ENCODE data around the gene CELF2.

Gene CELF2

GRCh38 chr10:11335881-11336430, 318.3 kb downstream of the CELF2 start:
- Histone ChIP-seq H3K27ac (ENCODE audit: low read depth, low read length) (no peak overlapping the region), H2BK120ac (ENCODE audit: insufficient read depth, low read length, poor library complexity) (peak overlapping the region; percentile 9), H3K9ac (ENCODE audit: low read length) (no peak overlapping the region), H2BK5ac (ENCODE audit: low read depth, low read length, poor library complexity) (peak overlapping the region; percentile 15), H3K4me3 (ENCODE audit: low read depth, low read length) (no peak overlapping the region), H3K18ac (ENCODE audit: low read length) (peak overlapping the region; percentile 24), H3K4me1 (ENCODE audit: control insufficient read depth in 1 of 2, insufficient read depth in 2 of 2, low read length in 2 of 2) (peaks cover 20 to 31% of the 10 kb centered on the region in 2 experiments), H3K14ac (ENCODE audit: low read length) (peak overlapping the region; percentile 37), H2AFZ (ENCODE audit: insufficient read depth, low read length, poor library complexity) (no peak overlapping the region), H3K9me3 (ENCODE audit: insufficient read depth, low read depth, low read length) (peaks cover 4% of the 10 kb centered on the region), H4K8ac (ENCODE audit: low read depth, low read length) (no peak overlapping the region), H3K79me2 (ENCODE audit: control insufficient read depth, insufficient read depth, low read length, poor library complexity) (peaks cover 2% of the 10 kb centered on the region), H2BK12ac (ENCODE audit: low read length) (peak overlapping the region; percentile 74), H4K12ac (ENCODE audit: low read depth, low read length) (no peak overlapping the region), H3K27me3 (ENCODE audit: insufficient read depth, low read length) (no peaks in the 10 kb centered on the region), H3K79me1 (ENCODE audit: low read length) (peaks cover 7% of the 10 kb centered on the region), H3K36me3 (ENCODE audit: control insufficient read depth in 1 of 2, insufficient read depth in 2 of 2, low read length in 2 of 2) (no peaks in the 10 kb centered on the region), H3K4me2 (ENCODE audit: low read length) (no peak overlapping the region), H3K4ac (ENCODE audit: low read depth, low read length) (peak overlapping the region; percentile 5), H3K23ac (ENCODE audit: low read length) (no peak overlapping the region), H4K91ac (ENCODE audit: low read depth, low read length) (peak overlapping the region; percentile 75), H2AK5ac (ENCODE audit: low read length) (peak overlapping the region; percentile 38)
- DNase-seq = no peak
- no CpG with 5 or more reads among the region's 12 CpGs for WGBS (ENCODE audit: extremely low coverage, insufficient coverage, insufficient read length)

GRCh38 chr10:11336722-11337162, 319.1 kb downstream of the CELF2 start:
- peaks cover 7% of the 10 kb centered on the region for H3K79me1 ChIP-seq (ENCODE audit: low read length)
- H3K27ac ChIP-seq (ENCODE audit: low read depth, low read length) = peak overlapping the region; percentile 78
- peak overlapping the region; percentile 17 for H4K8ac ChIP-seq (ENCODE audit: low read depth, low read length)
- no peak overlapping the region for H3K14ac ChIP-seq (ENCODE audit: low read length)
- H3K79me2 ChIP-seq (ENCODE audit: control insufficient read depth, insufficient read depth, low read length, poor library complexity) = peaks cover 2% of the 10 kb centered on the region
- no peak overlapping the region for H3K4me2 ChIP-seq (ENCODE audit: low read length)
- H3K4me1 ChIP-seq (ENCODE audit: control insufficient read depth in 1 of 2, insufficient read depth in 2 of 2, low read length in 2 of 2) = peaks cover 20 to 31% of the 10 kb centered on the region in 2 experiments
- no peak overlapping the region for H2AFZ ChIP-seq (ENCODE audit: insufficient read depth, low read length, poor library complexity)
- H3K4me3 ChIP-seq (ENCODE audit: low read depth, low read length) = no peak overlapping the region
- H2BK5ac ChIP-seq (ENCODE audit: low read depth, low read length, poor library complexity) = peak overlapping the region; percentile 45
- H4K12ac ChIP-seq (ENCODE audit: low read depth, low read length) = no peak overlapping the region
- H3K9me3 ChIP-seq (ENCODE audit: insufficient read depth, low read depth, low read length) = peaks cover 4% of the 10 kb centered on the region
- no peak overlapping the region for H3K18ac ChIP-seq (ENCODE audit: low read length)
- H2AK5ac ChIP-seq (ENCODE audit: low read length) = no peak overlapping the region
- peak overlapping the region; percentile 45 for H4K91ac ChIP-seq (ENCODE audit: low read depth, low read length)
- no peak overlapping the region for H3K23ac ChIP-seq (ENCODE audit: low read length)
- no peak overlapping the region for H2BK12ac ChIP-seq (ENCODE audit: low read length)
- peak overlapping the region; percentile 8 for H2BK120ac ChIP-seq (ENCODE audit: insufficient read depth, low read length, poor library complexity)
- H3K36me3 ChIP-seq (ENCODE audit: control insufficient read depth in 1 of 2, insufficient read depth in 2 of 2, low read length in 2 of 2) = no peaks in the 10 kb centered on the region
- no peak overlapping the region for H3K4ac ChIP-seq (ENCODE audit: low read depth, low read length)
- no peak overlapping the region for H3K9ac ChIP-seq (ENCODE audit: low read length)
- H3K27me3 ChIP-seq (ENCODE audit: insufficient read depth, low read length) = no peaks in the 10 kb centered on the region
- DNase-seq = peak in 1 of 2 donors; percentile 9
- WGBS (ENCODE audit: extremely low coverage, insufficient coverage, insufficient read length) = no CpG with 5 or more reads among the region's 8 CpGs

- H3K4me3 ChIP-seq (ENCODE audit: low read depth, low read length) = no peak overlapping the region
- peaks cover 2% of the 10 kb centered on the region for H3K79me2 ChIP-seq (ENCODE audit: control insufficient read depth, insufficient read depth, low read length, poor library complexity)
- peak overlapping the region; percentile 34 for H3K18ac ChIP-seq (ENCODE audit: low read length)
- peak overlapping the region; percentile 50 for H2BK12ac ChIP-seq (ENCODE audit: low read length)
- peak overlapping the region; percentile 12 for H2BK120ac ChIP-seq (ENCODE audit: insufficient read depth, low read length, poor library complexity)
- H2AFZ ChIP-seq (ENCODE audit: insufficient read depth, low read length, poor library complexity) = no peak overlapping the region
- no peak overlapping the region for H3K4me2 ChIP-seq (ENCODE audit: low read length)
- no peaks in the 10 kb centered on the region for H3K36me3 ChIP-seq (ENCODE audit: control insufficient read depth in 1 of 2, insufficient read depth in 2 of 2, low read length in 2 of 2)
- H3K79me1 ChIP-seq (ENCODE audit: low read length) = peaks cover 7% of the 10 kb centered on the region
- DNase-seq = no peak
- peak overlapping the region; percentile 4 for H2BK5ac ChIP-seq (ENCODE audit: low read depth, low read length, poor library complexity)
- H3K14ac ChIP-seq (ENCODE audit: low read length) = peak overlapping the region; percentile 62
- no peaks in the 10 kb centered on the region for H3K27me3 ChIP-seq (ENCODE audit: insufficient read depth, low read length)
- no peak overlapping the region for H4K12ac ChIP-seq (ENCODE audit: low read depth, low read length)
- no peak overlapping the region for H3K4ac ChIP-seq (ENCODE audit: low read depth, low read length)
- no peak overlapping the region for H2AK5ac ChIP-seq (ENCODE audit: low read length)
- peaks cover 20 to 31% of the 10 kb centered on the region in 2 experiments for H3K4me1 ChIP-seq (ENCODE audit: control insufficient read depth in 1 of 2, insufficient read depth in 2 of 2, low read length in 2 of 2)
- H4K8ac ChIP-seq (ENCODE audit: low read depth, low read length) = no peak overlapping the region
- no CpG with 5 or more reads among the region's 15 CpGs for WGBS (ENCODE audit: extremely low coverage, insufficient coverage, insufficient read length)
- no peak overlapping the region for H3K9ac ChIP-seq (ENCODE audit: low read length)
- H4K91ac ChIP-seq (ENCODE audit: low read depth, low read length) = peak overlapping the region; percentile 46
- peak overlapping the region; percentile 33 for H3K27ac ChIP-seq (ENCODE audit: low read depth, low read length)
- peaks cover 4% of the 10 kb centered on the region for H3K9me3 ChIP-seq (ENCODE audit: insufficient read depth, low read depth, low read length)
- peak overlapping the region; percentile 44 for H3K23ac ChIP-seq (ENCODE audit: low read length)
Measured at GRCh38 chr10:11337516-11337915, 319.8 kb downstream of the CELF2 start.

- Histone ChIP-seq H4K12ac (ENCODE audit: low read depth, low read length) (no peak overlapping the region), H2BK5ac (ENCODE audit: low read depth, low read length, poor library complexity) (no peak overlapping the region), H2BK120ac (ENCODE audit: insufficient read depth, low read length, poor library complexity) (no peak overlapping the region), H3K14ac (ENCODE audit: low read length) (no peak overlapping the region), H3K4me1 (ENCODE audit: control insufficient read depth in 1 of 2, insufficient read depth in 2 of 2, low read length in 2 of 2) (peaks cover 20 to 31% of the 10 kb centered on the region in 2 experiments), H4K91ac (ENCODE audit: low read depth, low read length) (no peak overlapping the region), H3K27ac (ENCODE audit: low read depth, low read length) (no peak overlapping the region), H3K9ac (ENCODE audit: low read length) (no peak overlapping the region), H3K27me3 (ENCODE audit: insufficient read depth, low read length) (no peaks in the 10 kb centered on the region), H3K4ac (ENCODE audit: low read depth, low read length) (no peak overlapping the region), H3K36me3 (ENCODE audit: control insufficient read depth in 1 of 2, insufficient read depth in 2 of 2, low read length in 2 of 2) (no peaks in the 10 kb centered on the region), H3K23ac (ENCODE audit: low read length) (no peak overlapping the region), H2AK5ac (ENCODE audit: low read length) (no peak overlapping the region), H4K8ac (ENCODE audit: low read depth, low read length) (no peak overlapping the region), H3K4me3 (ENCODE audit: low read depth, low read length) (no peak overlapping the region), H2AFZ (ENCODE audit: insufficient read depth, low read length, poor library complexity) (no peak overlapping the region), H3K9me3 (ENCODE audit: insufficient read depth, low read depth, low read length) (peaks cover 4% of the 10 kb centered on the region), H3K4me2 (ENCODE audit: low read length) (no peak overlapping the region), H2BK12ac (ENCODE audit: low read length) (no peak overlapping the region), H3K18ac (ENCODE audit: low read length) (no peak overlapping the region), H3K79me2 (ENCODE audit: control insufficient read depth, insufficient read depth, low read length, poor library complexity) (peaks cover 2% of the 10 kb centered on the region), H3K79me1 (ENCODE audit: low read length) (peaks cover 7% of the 10 kb centered on the region)
- no peak for DNase-seq
- no CpG with 5 or more reads among the region's 10 CpGs for WGBS (ENCODE audit: extremely low coverage, insufficient coverage, insufficient read length)
Measured at GRCh38 chr10:11338160-11338844, 320.6 kb downstream of the CELF2 start.

Data from trophoblast cell (in vitro differentiated cells and primary cell).